GM18870 (cell line): ENCODE data around the gene SLC45A3.

ENCODE experiments used
- ATAC-seq: cut with Tn5 transposase; IDR thresholded peaks from one replicate; pipeline ENCODE4 v1.9.1; 2021; ENCODE audit warnings: moderate library complexity; ENCODE audit not compliant: unreplicated experiment

Gene SLC45A3

GRCh38 chr1:205669341-205670149 is 10.8 kb downstream of the SLC45A3 start:
- ATAC-seq, result no peak

- ATAC-seq, result no peak
Measured at GRCh38 chr1:205668951-205669340, 11.4 kb downstream of the SLC45A3 start.

- ATAC-seq, result no peak
Measured at GRCh38 chr1:205667909-205668643, 12.2 kb downstream of the SLC45A3 start.

GRCh38 chr1:205666372-205667166 is 13.7 kb downstream of the SLC45A3 start:
- no peak for ATAC-seq

- no peak for ATAC-seq
Measured at GRCh38 chr1:205665201-205666045, 14.9 kb downstream of the SLC45A3 start.

GRCh38 chr1:205664399-205665017 is 15.8 kb downstream of the SLC45A3 start:
- ATAC-seq, result no peak

- ATAC-seq, result no peak
Measured at GRCh38 chr1:205663286-205663936, 16.9 kb downstream of the SLC45A3 start.

GRCh38 chr1:205662791-205663190 is 17.5 kb downstream of the SLC45A3 start:
- no peak for ATAC-seq

- no peak for ATAC-seq
Measured at GRCh38 chr1:205662135-205662738, 18.1 kb downstream of the SLC45A3 start.

- no peak for ATAC-seq
Measured at GRCh38 chr1:205661429-205662134, 18.7 kb downstream of the SLC45A3 start.

- ATAC-seq, result no peak
Measured at GRCh38 chr1:205660361-205660760, 19.9 kb downstream of the SLC45A3 start.

- ATAC-seq, result no peak
Measured at GRCh38 chr1:205658943-205659581, 21.2 kb downstream of the SLC45A3 start.

- ATAC-seq, result no peak
Measured at GRCh38 chr1:205656236-205656635, 24.1 kb downstream of the SLC45A3 start.

GRCh38 chr1:205652984-205653383 is 27.3 kb downstream of the SLC45A3 start:
- ATAC-seq, result no peak

GRCh38 chr1:205650241-205650640 is 30.1 kb downstream of the SLC45A3 start:
- ATAC-seq, result no peak

- no peak for ATAC-seq
Measured at GRCh38 chr1:205645519-205645918, 34.8 kb downstream of the SLC45A3 start.

GRCh38 chr1:205642679-205643307 is 37.5 kb downstream of the SLC45A3 start:
- ATAC-seq, result no peak

- no peak for ATAC-seq
Measured at GRCh38 chr1:205639567-205639966, 40.7 kb downstream of the SLC45A3 start.
